Activated CD4-positive, alpha-beta memory T cell treated with anti-CD3 and anti-CD28 coated beads, Interleukin-2, amount 10 ng/mL, durations not matched to agents 7 days and 5 days (primary cell): ENCODE results near the gene PLA2G2F. TPM values are rescaled to one million over a fixed set of nuclear protein-coding genes. Genes with fewer than 3 reads are reported as not detected.

Experiments
- CTCF ChIA-PET: fragments of 350-600 bp; sonication (Branson Sonifier 250); formaldehyde crosslinking; loops from one replicate; lab custom pipeline; 2021; ENCODE audit warnings: antibody characterized with exemption, inconsistent platforms; lab: Charles Lee
- POLR2A ChIA-PET: fragments of 350-600 bp; sonication (Branson Sonifier 250); formaldehyde crosslinking; loops from one replicate; lab custom pipeline; 2021; ENCODE audit warnings: antibody characterized with exemption; lab: Charles Lee
- DNase-seq: peaks from one replicate; pipeline ENCODE4 v3.0.0-alpha.2; 2020
- H3K27ac Mint-ChIP-seq: one replicate; pipeline ENCODE4 v1.8.0; 2021; ENCODE audit warnings: mild to moderate bottlenecking, mixed read lengths
- H3K27me3 Mint-ChIP-seq: one replicate; pipeline ENCODE4 v1.8.0; 2021; ENCODE audit warnings: mixed read lengths
- H3K36me3 Mint-ChIP-seq: one replicate; pipeline ENCODE4 v1.8.0; 2021; ENCODE audit warnings: low read depth, mixed read lengths
- H3K4me1 Mint-ChIP-seq: one replicate; pipeline ENCODE4 v1.8.0; 2021; ENCODE audit warnings: mixed read lengths
- H3K4me3 Mint-ChIP-seq: one replicate; pipeline ENCODE4 v1.8.0; 2021; ENCODE audit warnings: mild to moderate bottlenecking, mixed read lengths
- H3K9me3 Mint-ChIP-seq: one replicate; pipeline ENCODE4 v1.8.0; 2021; ENCODE audit warnings: mixed read lengths
- total RNA-seq, 2 experiments: library from RNA; stranded (reverse); gene quantifications; one replicate each; pipeline ENCODE4 v1.2.3, GENCODE V29; 2021

The PLA2G2F gene
- total RNA-seq, 2 experiments from 2014 or later: not detected

GRCh38 chr1:20107351-20107750, 31.8 kb upstream of the PLA2G2F start:
- Mint-ChIP-seq H3K4me1 (peaks cover 7% of the 10 kb centered on the region), H3K27ac (no peak overlapping the region), H3K4me3 (no peak overlapping the region), H3K9me3 (no peaks in the 10 kb centered on the region), H3K27me3 (peaks cover 2% of the 10 kb centered on the region), H3K36me3 (no peaks in the 10 kb centered on the region)
- ChIA-PET POLR2A (no interaction called here), CTCF (no interaction called here)
- DNase-seq: no peak

GRCh38 chr1:20107796-20108195, 31.3 kb upstream of the PLA2G2F start:
- ChIA-PET CTCF (no interaction called here), POLR2A (no interaction called here)
- Mint-ChIP-seq H3K36me3 (no peaks in the 10 kb centered on the region), H3K27ac (no peak overlapping the region), H3K27me3 (peaks cover 2% of the 10 kb centered on the region), H3K4me1 (peaks cover 4% of the 10 kb centered on the region), H3K9me3 (no peaks in the 10 kb centered on the region), H3K4me3 (no peak overlapping the region)
- DNase-seq: no peak

- Mint-ChIP-seq H3K4me1 (no peaks in the 10 kb centered on the region), H3K27me3 (peaks cover 2% of the 10 kb centered on the region), H3K27ac (no peak overlapping the region), H3K9me3 (no peaks in the 10 kb centered on the region), H3K36me3 (no peaks in the 10 kb centered on the region), H3K4me3 (no peak overlapping the region)
- POLR2A ChIA-PET: no interaction called here
- CTCF ChIA-PET: no interaction called here
- no peak for DNase-seq
Measured at GRCh38 chr1:20108366-20109123, 30.6 kb upstream of the PLA2G2F start.

- Mint-ChIP-seq H3K4me1 (no peaks in the 10 kb centered on the region), H3K4me3 (no peak overlapping the region), H3K27me3 (peaks cover 2% of the 10 kb centered on the region), H3K9me3 (no peaks in the 10 kb centered on the region), H3K36me3 (no peaks in the 10 kb centered on the region), H3K27ac (no peak overlapping the region)
- ChIA-PET POLR2A (no interaction called here), CTCF (no interaction called here)
- no peak for DNase-seq
Measured at GRCh38 chr1:20109223-20109856, 29.8 kb upstream of the PLA2G2F start.

GRCh38 chr1:20110679-20111078, 28.4 kb upstream of the PLA2G2F start:
- POLR2A ChIA-PET: no interaction called here
- no peaks in the 10 kb centered on the region for H3K36me3 Mint-ChIP-seq
- H3K4me3 Mint-ChIP-seq: no peak overlapping the region
- H3K9me3 Mint-ChIP-seq: no peaks in the 10 kb centered on the region
- CTCF ChIA-PET: no interaction called here
- H3K4me1 Mint-ChIP-seq: no peaks in the 10 kb centered on the region
- no peak for DNase-seq
- H3K27ac Mint-ChIP-seq: no peak overlapping the region
- H3K27me3 Mint-ChIP-seq: peaks cover 2% of the 10 kb centered on the region

- no peaks in the 10 kb centered on the region for H3K4me1 Mint-ChIP-seq
- peaks cover 8% of the 10 kb centered on the region for H3K27me3 Mint-ChIP-seq
- no peaks in the 10 kb centered on the region for H3K9me3 Mint-ChIP-seq
- no peak overlapping the region for H3K4me3 Mint-ChIP-seq
- POLR2A ChIA-PET: no interaction called here
- no peak overlapping the region for H3K27ac Mint-ChIP-seq
- no peaks in the 10 kb centered on the region for H3K36me3 Mint-ChIP-seq
- CTCF ChIA-PET: no interaction called here
- no peak for DNase-seq
Measured at GRCh38 chr1:20111452-20111851, 27.7 kb upstream of the PLA2G2F start.

- ChIA-PET POLR2A (no interaction called here), CTCF (interaction anchor here (1.4 kb wide), 1 partner anchor 39 kb away, joined by 4 read pairs; no protein-coding TSS in a partner anchor)
- Mint-ChIP-seq H3K27ac (no peak overlapping the region), H3K36me3 (no peaks in the 10 kb centered on the region), H3K9me3 (no peaks in the 10 kb centered on the region), H3K4me1 (no peaks in the 10 kb centered on the region), H3K27me3 (peaks cover 6% of the 10 kb centered on the region), H3K4me3 (no peak overlapping the region)
- DNase-seq: no peak
Measured at GRCh38 chr1:20112279-20113000, 26.7 kb upstream of the PLA2G2F start.

GRCh38 chr1:20114021-20114648, 25.0 kb upstream of the PLA2G2F start:
- Mint-ChIP-seq H3K4me3 (no peak overlapping the region), H3K4me1 (no peaks in the 10 kb centered on the region), H3K9me3 (no peaks in the 10 kb centered on the region), H3K36me3 (no peaks in the 10 kb centered on the region), H3K27me3 (peaks cover 6% of the 10 kb centered on the region), H3K27ac (no peak overlapping the region)
- DNase-seq: no peak
- ChIA-PET CTCF (interaction anchor here (0.6 kb wide), 1 partner anchor 39 kb away, joined by 3 read pairs; no protein-coding TSS in a partner anchor), POLR2A (no interaction called here)

GRCh38 chr1:20115479-20115878, 23.6 kb upstream of the PLA2G2F start:
- peaks cover 8% of the 10 kb centered on the region for H3K27me3 Mint-ChIP-seq
- POLR2A ChIA-PET: no interaction called here
- CTCF ChIA-PET: interaction anchor here (1.0 kb wide), 1 partner anchor 233 kb away, joined by 3 read pairs; the partner anchor contains the start of gene OTUD3

GRCh38 chr1:20115916-20116315, 23.2 kb upstream of the PLA2G2F start:
- CTCF ChIA-PET: interaction anchor here (1.0 kb wide), 1 partner anchor 234 kb away, joined by 3 read pairs; the partner anchor contains the start of gene OTUD3
- no peak overlapping the region for H3K4me3 Mint-ChIP-seq

More at GRCh38 chr1:20115479-20115878, 23.6 kb upstream of the PLA2G2F start:
- H3K27ac Mint-ChIP-seq: no peak overlapping the region
- H3K36me3 Mint-ChIP-seq: no peaks in the 10 kb centered on the region
- no peak for DNase-seq
- H3K4me1 Mint-ChIP-seq: no peaks in the 10 kb centered on the region
- H3K9me3 Mint-ChIP-seq: no peaks in the 10 kb centered on the region
- H3K4me3 Mint-ChIP-seq: no peak overlapping the region

GRCh38 chr1:20117236-20117635, 21.9 kb upstream of the PLA2G2F start:
- ChIA-PET CTCF (no interaction called here), POLR2A (no interaction called here)
- Mint-ChIP-seq H3K9me3 (no peaks in the 10 kb centered on the region), H3K4me3 (no peak overlapping the region), H3K4me1 (no peaks in the 10 kb centered on the region), H3K27ac (no peak overlapping the region), H3K27me3 (peaks cover 14% of the 10 kb centered on the region), H3K36me3 (no peaks in the 10 kb centered on the region)
- no peak for DNase-seq

More at GRCh38 chr1:20115916-20116315, 23.2 kb upstream of the PLA2G2F start:
- Mint-ChIP-seq H3K9me3 (no peaks in the 10 kb centered on the region), H3K27me3 (peaks cover 11% of the 10 kb centered on the region), H3K27ac (no peak overlapping the region), H3K4me1 (no peaks in the 10 kb centered on the region), H3K36me3 (no peaks in the 10 kb centered on the region)
- POLR2A ChIA-PET: no interaction called here
- no peak for DNase-seq

- Mint-ChIP-seq H3K36me3 (no peaks in the 10 kb centered on the region), H3K4me1 (no peaks in the 10 kb centered on the region), H3K27me3 (peaks cover 14% of the 10 kb centered on the region), H3K27ac (no peak within 1 kb of the TSS), H3K9me3 (no peaks in the 10 kb centered on the region), H3K4me3 (no peak within 1 kb of the TSS)
- ChIA-PET CTCF (no interaction called here), POLR2A (no interaction called here)
- no peak for DNase-seq
Measured at GRCh38 chr1:20119347-20119746, 19.8 kb upstream of the PLA2G2F start, which contains the start of gene PLA2G2D. Gene PLA2G2D, minus strand, starts transcription at chr1:20119536. Its CDS starts 38 bp downstream, at chr1:20119498.

GRCh38 chr1:20120796-20121195, 18.3 kb upstream of the PLA2G2F start:
- no peaks in the 10 kb centered on the region for H3K36me3 Mint-ChIP-seq
- peaks cover 16% of the 10 kb centered on the region for H3K27me3 Mint-ChIP-seq
- no peak overlapping the region for H3K27ac Mint-ChIP-seq
- CTCF ChIA-PET: no interaction called here
- no peaks in the 10 kb centered on the region for H3K4me1 Mint-ChIP-seq
- DNase-seq: no peak
- POLR2A ChIA-PET: no interaction called here
- H3K4me3 Mint-ChIP-seq: no peak overlapping the region
- H3K9me3 Mint-ChIP-seq: no peaks in the 10 kb centered on the region
